GM12864 (cell line): Measurements from ENCODE around the gene PRKAR2B.

Experiments
- DNase-seq: peaks from one replicate; pipeline ENCODE4 v3.0.0-alpha.2; 2011; ENCODE audit warnings: low read depth
- H3K4me3 ChIP-seq: 2 replicates; pipeline ENCODE4 v1.5.1; 2011; ENCODE audit warnings: mild to moderate bottlenecking, low read depth, low read length, control low read depth
- CTCF ChIP-seq: IDR thresholded peaks from 2 replicates; pipeline ENCODE4 v1.5.1; 2011; ENCODE audit warnings: low read depth, mild to moderate bottlenecking, moderate library complexity, low read length, control low read depth, inconsistent platforms; ENCODE audit errors: missing control alignments

The PRKAR2B gene

GRCh38 chr7:107113866-107114265 lies 69.4 kb downstream of the PRKAR2B start:
- no peak for TF ChIP-seq CTCF
- DNase-seq: no peak

GRCh38 chr7:107115114-107115513 lies 70.6 kb downstream of the PRKAR2B start:
- TF ChIP-seq CTCF: no peak
- DNase-seq: no peak

More at GRCh38 chr7:107113866-107114265, 69.4 kb downstream of the PRKAR2B start:
- H3K4me3 ChIP-seq: no peak overlapping the region

GRCh38 chr7:107115762-107116540 lies 71.4 kb downstream of the PRKAR2B start:
- no peak for DNase-seq
- H3K4me3 ChIP-seq: no peak overlapping the region

More at GRCh38 chr7:107115114-107115513, 70.6 kb downstream of the PRKAR2B start:
- no peak overlapping the region for H3K4me3 ChIP-seq

GRCh38 chr7:107118109-107118900 lies 73.8 kb downstream of the PRKAR2B start:
- H3K4me3 ChIP-seq: no peak overlapping the region
- DNase-seq: no peak
- TF ChIP-seq CTCF: no peak

More at GRCh38 chr7:107115762-107116540, 71.4 kb downstream of the PRKAR2B start:
- TF ChIP-seq CTCF: no peak

GRCh38 chr7:107119376-107120105 lies 75.0 kb downstream of the PRKAR2B start:
- no peak overlapping the region for H3K4me3 ChIP-seq
- no peak for TF ChIP-seq CTCF
- no peak for DNase-seq

GRCh38 chr7:107122486-107122911 lies 78.0 kb downstream of the PRKAR2B start:
- no peak for DNase-seq
- no peak overlapping the region for H3K4me3 ChIP-seq
- no peak for TF ChIP-seq CTCF
